Fibroblast of upper back skin (primary cell): ENCODE measurements around the gene AKT1S1.
"Not testable (repeated sequence)": the region's sequence is repeated elsewhere in the genome, so short reads cannot be mapped to it uniquely, and the experiment has no call there.

Experiments used
- DNase-seq: peaks from one replicate; pipeline ENCODE4 v3.0.0-alpha.2; 2013

Gene AKT1S1

GRCh38 chr19:49833599-49833998, 43.6 kb downstream of the AKT1S1 start:
- no peak for DNase-seq

GRCh38 chr19:49832556-49832955, 44.6 kb downstream of the AKT1S1 start:
- DNase-seq: no peak

GRCh38 chr19:49831592-49831991, 45.6 kb downstream of the AKT1S1 start:
- DNase-seq: no peak

- no peak for DNase-seq
Measured at GRCh38 chr19:49830766-49831165, 46.4 kb downstream of the AKT1S1 start.

GRCh38 chr19:49829721-49830120, 47.4 kb downstream of the AKT1S1 start:
- no peak for DNase-seq

- DNase-seq: no peak
Measured at GRCh38 chr19:49829200-49829599, 48.0 kb downstream of the AKT1S1 start.

GRCh38 chr19:49827034-49827433, 50.1 kb downstream of the AKT1S1 start:
- DNase-seq: no peak

GRCh38 chr19:49824662-49825061, 52.5 kb downstream of the AKT1S1 start:
- no peak for DNase-seq

- DNase-seq: no peak
Measured at GRCh38 chr19:49823472-49823871, 53.7 kb downstream of the AKT1S1 start.

GRCh38 chr19:49820125-49820524, 57.0 kb downstream of the AKT1S1 start:
- DNase-seq: no peak

- DNase-seq: not testable (repeated sequence)
Measured at GRCh38 chr19:49819452-49820115, 57.6 kb downstream of the AKT1S1 start.
